Natural killer cell (primary cell): ENCODE results near the gene SLC6A4. TPM values are rescaled to one million over a fixed set of nuclear protein-coding genes. Genes with fewer than 3 reads are reported as not detected.
"Not testable (repeated sequence)": the region's sequence is repeated elsewhere in the genome, so short reads cannot be mapped to it uniquely, and the experiment has no call there.

ENCODE experiments used
- ATAC-seq, 3 donors: fragments of 150-1000 bp in 2 of 3; fragments of 200-7000 bp in 1 of 3; cut with Tn5 transposase; 1 replicate in 1 of 3; 2 replicates in 2 of 3; pipeline ENCODE4 v1.10.0; 2021; ENCODE audit warnings: mild to moderate bottlenecking in 2 of 3, moderate library complexity in 2 of 3
- DNase-seq, 2 donors: peaks; one replicate each; pipeline versions ENCODE4 v3.0.0 to v3.0.0-alpha.2; 2013 to 2021; ENCODE audit warnings: mixed read lengths in 1 of 2
- H3K27ac ChIP-seq: one replicate; pipeline ENCODE4 v1.5.1; 2013; ENCODE audit warnings: mild to moderate bottlenecking, low read length
- H3K27me3 ChIP-seq: one replicate; pipeline ENCODE4 v1.6.1; 2013; ENCODE audit warnings: low read length; ENCODE audit not compliant: control insufficient read depth, insufficient read depth
- H3K36me3 ChIP-seq: one replicate; pipeline ENCODE4 v1.6.1; 2013; ENCODE audit warnings: low read length; ENCODE audit not compliant: control insufficient read depth, insufficient read depth
- H3K4me1 ChIP-seq: one replicate; pipeline ENCODE4 v1.6.1; 2013; ENCODE audit warnings: low read length; ENCODE audit not compliant: control insufficient read depth, insufficient read depth
- H3K4me3 ChIP-seq: one replicate; pipeline ENCODE4 v1.5.1; 2013; ENCODE audit warnings: low read length
- H3K9me3 ChIP-seq: one replicate; pipeline ENCODE4 v1.6.1; 2013; ENCODE audit warnings: low read length; ENCODE audit not compliant: control insufficient read depth, insufficient read depth
- H3K27ac Mint-ChIP-seq, 2 donors: one replicate each; pipeline ENCODE4 v1.8.0; 2022; ENCODE audit warnings: mild to moderate bottlenecking in 2 of 2, mixed read lengths in 2 of 2, moderate library complexity in 1 of 2
- H3K27me3 Mint-ChIP-seq, 2 donors: one replicate each; pipeline ENCODE4 v1.8.0; 2022; ENCODE audit warnings: low read depth in 2 of 2, mixed read lengths in 2 of 2
- H3K36me3 Mint-ChIP-seq: one replicate; pipeline ENCODE4 v1.8.0; 2022; ENCODE audit warnings: mixed read lengths
- H3K4me1 Mint-ChIP-seq, 2 donors: one replicate each; pipeline ENCODE4 v1.8.0; 2022; ENCODE audit warnings: mixed read lengths in 2 of 2
- H3K4me3 Mint-ChIP-seq: one replicate; pipeline ENCODE4 v1.8.0; 2022; ENCODE audit warnings: mild to moderate bottlenecking, moderate library complexity, mixed read lengths
- H3K9me3 Mint-ChIP-seq, 2 donors: one replicate each; pipeline ENCODE4 v1.8.0; 2022; ENCODE audit warnings: mixed read lengths in 2 of 2
- WGBS: methylation state at CpG from one replicate; pipeline ENCODE4 v1.1.7; 2013; ENCODE audit warnings: missing lambda C conversion rate; ENCODE audit not compliant: insufficient coverage; 5-methylcytosine and 5-hydroxymethylcytosine counted together
- intact Hi-C: fragments of 100-400 bp; cut with micrococcal nuclease; formaldehyde crosslinking; loops from one replicate; pipeline ENCODE4 v1.14.2; 2022
- total RNA-seq, 4 donors: library from RNA; stranded (reverse); fragments of 120-200 nt in 1 of 4; gene quantifications; one replicate each; pipeline versions ENCODE4 v1.2.3 to v1.2.4, GENCODE V29; 2013 to 2022
- TF ChIP-seq, protein P1 (sequence below): fragments of 200-600 bp; IDR thresholded peaks from one replicate; pipeline ENCODE4 v1.8.0; 2022; ENCODE audit warnings: antibody characterized with exemption

SLC6A4 gene
- total RNA-seq, 3 donors from 2014 or later (not counting 1 experiment from before 2014, with no cell fraction given): 0.43 to 3.5 (median 0.58) TPM

DNA sequence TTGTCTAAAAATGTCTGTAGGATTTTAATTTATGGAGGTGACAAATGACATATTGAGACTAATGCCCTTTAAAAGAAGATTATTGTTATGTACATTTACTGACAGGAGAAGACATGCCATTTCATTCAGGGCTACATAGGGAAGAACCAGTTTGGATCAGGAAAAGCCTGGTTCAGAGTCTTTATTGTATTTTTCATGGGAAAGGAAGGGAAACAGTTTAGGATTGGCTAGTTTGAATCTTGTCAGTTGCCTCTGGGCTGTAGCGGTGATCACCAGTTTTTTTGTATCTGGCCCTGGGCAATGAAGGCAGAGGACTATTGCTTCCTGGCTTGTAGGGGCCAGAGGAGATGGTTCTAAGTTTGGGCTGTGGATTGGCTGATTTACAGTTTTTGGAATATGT, 87.1 kb downstream of the SLC6A4 start:
- intact Hi-C loops: no loop called here
- no peaks in the 10 kb centered on the region for H3K27me3 Mint-ChIP-seq
- DNase-seq (no peak), ATAC-seq (no peak)
- no peak overlapping the region for H3K4me3 Mint-ChIP-seq
- peaks cover 14 to 19% of the 10 kb centered on the region in 2 donors for H3K4me1 Mint-ChIP-seq
- H3K27me3 ChIP-seq: no peaks in the 10 kb centered on the region
- TF ChIP-seq, protein P1, sequence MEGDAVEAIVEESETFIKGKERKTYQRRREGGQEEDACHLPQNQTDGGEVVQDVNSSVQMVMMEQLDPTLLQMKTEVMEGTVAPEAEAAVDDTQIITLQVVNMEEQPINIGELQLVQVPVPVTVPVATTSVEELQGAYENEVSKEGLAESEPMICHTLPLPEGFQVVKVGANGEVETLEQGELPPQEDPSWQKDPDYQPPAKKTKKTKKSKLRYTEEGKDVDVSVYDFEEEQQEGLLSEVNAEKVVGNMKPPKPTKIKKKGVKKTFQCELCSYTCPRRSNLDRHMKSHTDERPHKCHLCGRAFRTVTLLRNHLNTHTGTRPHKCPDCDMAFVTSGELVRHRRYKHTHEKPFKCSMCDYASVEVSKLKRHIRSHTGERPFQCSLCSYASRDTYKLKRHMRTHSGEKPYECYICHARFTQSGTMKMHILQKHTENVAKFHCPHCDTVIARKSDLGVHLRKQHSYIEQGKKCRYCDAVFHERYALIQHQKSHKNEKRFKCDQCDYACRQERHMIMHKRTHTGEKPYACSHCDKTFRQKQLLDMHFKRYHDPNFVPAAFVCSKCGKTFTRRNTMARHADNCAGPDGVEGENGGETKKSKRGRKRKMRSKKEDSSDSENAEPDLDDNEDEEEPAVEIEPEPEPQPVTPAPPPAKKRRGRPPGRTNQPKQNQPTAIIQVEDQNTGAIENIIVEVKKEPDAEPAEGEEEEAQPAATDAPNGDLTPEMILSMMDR: no peak
- no peaks in the 10 kb centered on the region for H3K9me3 ChIP-seq
- WGBS: 100% methylated on average over 1 of the region's 1 CpG
- no peaks in the 10 kb centered on the region for H3K9me3 Mint-ChIP-seq
- no peaks in the 10 kb centered on the region for H3K4me1 ChIP-seq
- H3K36me3 Mint-ChIP-seq: no peaks in the 10 kb centered on the region
- no peak overlapping the region for H3K27ac ChIP-seq
- peak overlapping the region; percentile 64 to 78 for H3K27ac Mint-ChIP-seq
- no peak overlapping the region for H3K4me3 ChIP-seq
- no peaks in the 10 kb centered on the region for H3K36me3 ChIP-seq

DNA sequence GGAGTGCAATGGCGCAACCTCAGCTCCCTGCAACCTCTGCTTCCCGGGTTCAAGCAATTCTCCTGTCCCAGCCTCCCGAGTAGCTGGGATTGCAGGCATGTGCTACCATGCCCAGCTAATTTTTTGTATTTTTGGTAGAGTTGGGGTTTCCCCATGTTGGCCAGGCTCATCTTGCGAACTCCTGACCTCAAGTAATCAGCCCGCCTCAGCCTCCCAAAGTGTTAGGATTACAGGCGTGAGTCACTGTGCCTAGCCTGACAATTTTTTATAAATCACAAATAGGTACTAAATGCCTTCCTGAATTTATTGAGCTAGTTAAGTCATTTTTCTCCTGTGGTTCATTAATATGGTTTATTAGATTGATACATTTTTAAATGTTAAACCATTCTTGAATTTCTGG, 87.6 kb downstream of the SLC6A4 start:
- H3K27ac ChIP-seq, H3K9me3 ChIP-seq, H3K27me3 ChIP-seq, H3K36me3 ChIP-seq, H3K4me1 ChIP-seq, intact Hi-C loops, H3K27me3 Mint-ChIP-seq, H3K4me3 ChIP-seq, H3K4me3 Mint-ChIP-seq, H3K36me3 Mint-ChIP-seq, DNase-seq, H3K9me3 Mint-ChIP-seq: not testable (repeated sequence)
- Mint-ChIP-seq H3K4me1 (peaks cover 11 to 16% of the 10 kb centered on the region in 2 donors), H3K27ac (peak overlapping the region; percentile 64 to 78)
- ATAC-seq: peak in 2 of 3 donors; percentile 66 to 88
- WGBS: 58% methylated on average over 6 of the region's 6 CpGs

Other genes with a start within 250 kb of the SLC6A4 start
- 10 to 100 TPM; 27.0 to 33.7 (median 29.7) TPM for gene NSRP1, start 118.9 kb downstream of the SLC6A4 start, total RNA-seq
- 10 to 100 TPM; 44.8 to 52.8 (median 46.7) TPM for gene BLMH, start 56.2 kb upstream of the SLC6A4 start, total RNA-seq
- not detected for gene TMIGD1, start 98.4 kb upstream of the SLC6A4 start, total RNA-seq
- 10 to 100 TPM; 67.3 to 94.5 (median 85.9) TPM for gene CPD, start 143.2 kb upstream of the SLC6A4 start, total RNA-seq
- gene GOSR1, start 241.7 kb upstream of the SLC6A4 start, total RNA-seq: 10 to 100 TPM; 45.0 to 57.5 (median 54.4) TPM